OCI-LY7 (cell line): ENCODE measurements around the gene HK3.

ENCODE experiments used
- CTCF ChIP-seq: fragments of 200-600 bp; sonication (generic); conservative IDR thresholded peaks from 2 replicates; pipeline ENCODE4 v1.5.1; 2014; ENCODE audit warnings: mild to moderate bottlenecking, antibody characterized with exemption, low read length, moderate library complexity, mixed read lengths
- EZH2phosphoT487 ChIP-seq: fragments of 200-600 bp; sonication (generic); IDR thresholded peaks from 2 replicates; pipeline ENCODE4 v1.6.1; 2018; ENCODE audit warnings: low read depth, borderline replicate concordance, mild to moderate bottlenecking, mixed run types, antibody characterized with exemption, low read length, moderate library complexity, mixed read lengths

- no peak for TF ChIP-seq CTCF
- TF ChIP-seq EZH2phosphoT487: no peak
Measured at GRCh38 chr5:176876506-176877431, 22.4 kb downstream of the HK3 start.
